ENCODE results near the gene CXCL12.

CXCL12 gene

DNA sequence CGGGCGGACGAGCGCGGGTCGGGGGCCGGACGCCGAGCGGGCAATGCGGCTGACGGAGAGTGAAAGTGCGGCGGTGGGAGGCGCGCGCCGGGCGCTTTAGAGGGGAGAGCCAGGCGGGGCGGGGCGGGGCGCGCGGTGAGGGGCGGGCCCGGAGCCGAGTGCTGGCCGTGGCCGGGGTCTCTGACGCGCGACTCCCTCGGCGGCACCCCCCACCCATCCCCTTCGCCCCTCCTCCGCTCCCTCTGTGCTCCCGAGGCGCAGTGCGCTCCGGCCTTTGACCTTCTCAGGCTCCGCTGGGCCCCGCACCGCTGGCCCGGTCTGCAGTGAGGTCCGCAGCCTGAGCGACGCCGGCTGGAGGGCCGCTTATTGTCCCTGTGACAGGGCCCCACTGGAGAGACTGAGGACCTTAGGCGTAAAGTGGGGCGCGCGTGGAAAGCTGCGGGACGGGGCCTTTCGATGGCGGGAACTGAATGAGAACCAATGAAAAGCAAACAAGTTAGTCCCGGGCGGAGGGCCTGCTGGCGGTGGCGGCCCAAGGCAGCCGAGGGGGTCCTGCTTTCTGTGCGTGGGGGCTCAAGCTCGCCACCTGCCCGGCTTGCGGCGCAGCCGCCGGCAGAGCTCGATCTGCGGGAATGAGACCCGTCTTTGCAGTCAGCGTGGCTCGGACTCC is at the start of gene CXCL12:
Gene CXCL12, minus strand, starts transcription at position 72 of the 670 bp plus-strand sequence. CDS start 92 bp downstream, outside the sequence.
- DNase-seq, result no peak

DNA sequence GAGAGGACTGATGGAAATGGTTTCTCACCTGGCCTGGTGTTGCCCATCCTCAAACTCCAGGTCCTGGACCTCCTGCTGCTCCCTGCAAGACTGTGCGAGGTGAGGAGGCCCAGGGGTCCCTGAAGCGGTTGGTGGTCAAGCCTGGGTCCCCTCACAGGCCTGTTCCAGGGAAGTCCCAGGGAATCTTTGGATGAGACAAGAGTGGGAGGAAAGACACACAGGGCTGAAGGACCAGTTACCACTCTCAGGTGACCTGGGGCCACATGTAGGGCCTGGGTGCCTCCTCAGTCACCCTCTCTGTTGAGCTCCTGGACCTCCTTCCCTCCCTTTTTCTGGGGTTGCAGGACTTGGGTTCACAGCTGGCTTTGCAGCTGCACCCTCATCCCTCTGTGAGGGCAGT is 42.6 kb upstream of the CXCL12 start:
- DNase-seq, result no peak

DNA sequence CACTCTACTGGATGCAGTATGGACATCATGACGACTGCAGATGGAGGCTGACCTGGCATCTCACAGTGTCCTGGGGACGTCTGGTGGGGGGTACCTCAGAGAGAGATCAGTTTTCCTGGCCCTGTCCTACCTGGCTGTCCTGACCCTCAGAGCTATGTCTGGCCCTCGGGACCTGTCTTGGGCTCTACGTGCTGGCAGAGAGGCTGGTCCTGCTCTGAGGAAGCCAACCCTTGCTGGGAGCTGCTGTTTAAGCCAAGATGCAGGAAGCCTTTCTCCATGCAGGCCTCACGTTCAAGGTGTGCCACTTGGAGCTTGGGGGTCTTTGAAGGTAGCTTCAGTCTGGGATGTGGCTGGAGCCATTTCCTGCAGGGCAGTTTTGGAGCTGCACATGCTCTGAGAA is 42.1 kb upstream of the CXCL12 start:
- no peak for DNase-seq

DNA sequence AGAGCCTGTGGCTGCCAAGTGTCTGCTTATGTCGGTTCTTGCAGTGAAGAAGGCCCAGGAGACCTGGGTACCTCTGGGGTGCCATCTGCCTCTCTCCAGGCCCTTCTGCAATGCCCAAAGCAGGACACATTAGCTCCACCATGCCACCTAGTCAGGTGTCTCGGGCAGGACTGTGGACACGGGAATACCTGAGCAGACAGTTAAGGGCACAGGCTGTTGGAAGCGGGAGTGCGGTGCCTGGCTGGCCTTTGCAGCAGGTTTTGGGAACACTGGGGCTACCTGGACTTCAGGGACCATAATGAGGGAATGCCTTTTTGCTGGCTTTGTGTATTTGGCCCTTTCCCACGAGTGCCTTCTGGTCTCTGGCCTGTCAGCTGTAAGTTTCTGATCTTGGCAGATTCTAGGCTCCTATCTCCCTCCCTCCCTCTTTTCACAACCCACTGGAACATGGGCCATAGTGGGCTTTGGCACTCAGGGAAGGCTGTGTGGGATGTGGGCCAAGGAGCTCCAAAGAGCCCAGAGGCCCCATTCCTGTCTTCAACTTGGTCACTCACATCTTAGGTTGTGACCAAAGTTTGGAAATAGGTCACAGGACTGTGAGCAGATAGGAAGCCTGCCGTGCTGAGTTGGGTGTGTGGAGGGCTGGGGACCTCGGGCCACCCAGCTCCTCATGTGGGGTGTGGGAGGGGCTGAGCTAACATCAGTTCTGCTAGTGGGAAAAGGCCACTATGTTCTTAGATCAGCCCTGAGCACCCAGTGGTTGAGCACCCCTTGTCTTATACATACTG is 41.5 kb upstream of the CXCL12 start:
- DNase-seq, result no peak

DNA sequence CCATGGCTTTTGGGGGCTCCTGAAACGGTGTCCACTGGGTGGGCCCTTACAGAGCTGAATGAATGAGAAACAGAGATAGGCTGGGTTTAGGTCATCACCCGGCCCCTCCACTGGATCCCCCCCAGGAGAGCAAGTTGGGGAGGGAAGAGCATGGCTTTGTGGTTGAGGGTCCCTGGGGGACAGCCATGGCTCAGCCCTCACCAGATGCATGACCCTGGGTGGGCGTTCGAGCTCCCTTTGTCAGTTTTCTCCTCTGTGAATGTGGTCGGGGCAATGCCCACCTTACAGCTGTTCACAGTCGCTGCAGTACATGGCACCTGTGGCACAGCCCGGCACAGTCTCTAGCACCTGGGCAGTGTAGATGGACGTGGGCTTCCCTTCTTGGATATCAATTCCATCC is 40.6 kb upstream of the CXCL12 start:
- DNase-seq, result no peak

DNA sequence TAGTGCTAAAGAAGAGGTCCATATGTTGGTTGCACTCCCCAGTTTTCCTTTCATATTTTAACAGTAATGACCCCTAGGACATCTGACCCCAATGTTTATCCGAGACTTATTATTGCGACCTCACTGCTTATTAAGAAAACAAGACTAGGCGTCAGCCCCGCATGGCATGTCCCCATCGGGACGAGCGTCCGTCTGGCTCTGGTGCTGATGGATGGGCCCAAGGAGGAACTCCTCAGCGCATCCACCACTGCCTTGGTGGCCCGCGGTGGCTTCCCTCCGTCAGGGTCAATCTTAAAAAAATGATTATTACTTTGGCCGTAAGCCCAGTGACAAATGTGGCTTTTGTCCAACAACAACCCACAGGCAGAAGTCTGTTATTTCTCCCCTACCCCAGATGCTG is 40.1 kb upstream of the CXCL12 start:
- DNase-seq, result no peak

DNA sequence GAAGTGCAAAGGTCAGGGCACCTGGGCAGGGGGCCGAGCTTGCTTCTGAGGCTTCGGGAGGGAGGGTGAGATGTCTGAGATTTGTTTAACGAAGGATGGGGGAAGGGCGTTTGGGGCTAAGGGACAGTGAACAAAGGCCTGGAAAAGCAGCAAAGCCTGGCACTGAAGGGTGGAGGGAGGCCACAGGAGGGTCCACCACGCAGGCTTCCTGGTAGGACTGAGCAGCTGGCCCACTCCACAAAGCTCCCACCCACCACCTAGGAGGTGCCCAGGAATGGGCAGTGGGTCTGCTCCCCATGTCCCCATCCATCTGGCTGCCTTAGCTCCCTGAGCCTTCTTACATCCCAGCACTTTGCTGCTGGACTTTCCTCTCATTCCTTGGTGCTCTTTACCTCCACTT is 39.4 kb upstream of the CXCL12 start:
- no peak for DNase-seq

DNA sequence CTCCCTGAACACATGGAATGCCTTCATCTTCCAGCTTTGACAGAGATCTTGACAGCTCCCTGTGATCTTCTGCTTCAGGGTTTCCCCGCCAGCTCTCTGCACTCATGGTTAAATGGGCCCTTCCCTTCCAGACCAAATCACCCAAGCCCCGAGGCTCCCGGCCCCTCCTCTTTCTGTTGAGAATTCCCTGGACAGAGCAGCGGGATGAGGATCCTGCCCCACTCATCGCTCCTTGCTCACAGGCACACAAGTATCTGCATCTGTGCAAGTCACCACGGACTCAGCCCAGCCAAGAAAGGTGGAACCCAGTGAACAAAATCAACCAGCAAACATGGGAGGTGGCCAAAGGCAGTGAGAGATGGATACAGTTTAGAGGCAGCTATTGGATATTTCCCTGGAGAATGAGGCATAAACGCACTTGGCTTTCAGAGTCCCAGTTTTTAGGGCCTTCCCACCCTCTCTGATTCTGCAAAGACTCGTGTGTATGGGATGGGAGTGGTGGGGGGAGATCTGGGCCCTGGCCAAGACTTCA is 37.7 kb upstream of the CXCL12 start:
- no peak for DNase-seq

DNA sequence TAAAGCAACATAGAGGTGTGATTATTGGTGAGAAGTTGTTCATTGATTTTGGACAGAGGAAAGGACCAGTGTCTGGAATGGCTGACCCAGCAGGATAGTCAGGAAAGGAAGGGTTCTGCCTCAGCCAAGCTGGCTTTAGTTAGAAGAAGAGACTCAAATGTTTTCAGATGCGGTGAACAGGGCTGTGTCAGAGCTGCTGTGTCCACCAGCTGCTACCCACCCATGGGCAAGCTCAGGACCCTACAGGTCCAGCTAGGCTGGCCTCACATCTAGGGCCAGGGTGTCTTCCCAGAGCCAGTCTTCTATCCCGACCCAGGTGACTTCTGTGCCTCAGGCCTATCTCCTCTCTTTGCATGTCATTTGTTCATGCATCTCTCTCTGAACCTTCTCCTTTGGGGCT is 37.3 kb upstream of the CXCL12 start:
- DNase-seq, result no peak

DNA sequence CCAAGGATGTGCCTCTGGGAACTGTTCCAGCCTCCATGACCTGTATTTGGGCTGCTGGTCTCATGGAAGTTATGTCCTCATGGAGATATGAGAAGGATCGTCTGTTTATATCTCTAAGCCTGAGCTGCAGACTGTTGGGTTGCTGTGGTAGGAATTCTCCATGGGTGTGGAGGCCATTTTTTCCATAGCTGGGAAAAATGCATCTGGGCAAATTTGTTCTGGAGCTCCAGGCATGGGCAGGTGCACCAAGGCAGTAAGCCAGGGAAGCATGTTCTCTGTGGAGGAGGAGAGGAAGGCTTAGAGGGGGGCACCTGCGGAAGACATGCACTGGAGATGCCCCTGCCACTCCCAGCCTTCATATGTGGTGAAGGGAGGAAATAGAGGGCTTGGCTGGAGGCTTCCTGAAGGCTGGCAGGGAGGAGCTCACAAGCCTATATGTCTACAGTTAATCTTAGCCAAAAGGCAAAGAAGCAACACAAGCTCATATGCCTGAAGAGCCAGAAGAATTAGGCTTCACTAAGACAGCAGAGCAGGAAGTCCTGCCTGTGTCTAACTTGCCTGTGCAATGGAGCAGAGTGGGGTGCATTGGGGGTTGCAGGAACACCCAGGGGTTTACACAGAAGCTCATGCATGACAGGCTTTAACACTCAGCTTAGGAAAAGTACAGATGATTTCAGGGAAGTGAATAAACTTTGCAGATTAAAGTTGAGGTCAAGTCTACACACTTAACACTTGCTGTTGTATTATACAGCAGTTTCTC is 35.1 kb upstream of the CXCL12 start:
- no peak for DNase-seq

DNA sequence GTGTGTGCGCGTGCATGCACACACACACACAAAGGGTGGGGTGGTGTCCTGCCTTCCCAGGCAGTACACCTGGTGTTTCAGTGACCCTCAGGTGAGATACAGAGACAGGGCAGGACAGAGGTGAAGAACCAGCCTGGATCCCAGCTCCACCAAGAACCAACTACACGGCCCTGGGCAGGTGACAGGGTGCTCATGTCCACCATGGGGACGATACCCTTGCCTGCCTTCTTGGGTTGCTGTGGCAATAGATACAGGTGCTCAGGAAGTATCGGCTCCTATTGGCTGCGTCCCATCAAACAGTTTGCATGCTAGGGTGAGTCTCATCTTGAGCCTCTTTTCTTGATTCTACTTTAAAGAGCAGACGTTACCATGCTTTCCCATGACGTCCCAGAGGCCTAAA is 33.7 kb upstream of the CXCL12 start:
- no peak for DNase-seq

DNA sequence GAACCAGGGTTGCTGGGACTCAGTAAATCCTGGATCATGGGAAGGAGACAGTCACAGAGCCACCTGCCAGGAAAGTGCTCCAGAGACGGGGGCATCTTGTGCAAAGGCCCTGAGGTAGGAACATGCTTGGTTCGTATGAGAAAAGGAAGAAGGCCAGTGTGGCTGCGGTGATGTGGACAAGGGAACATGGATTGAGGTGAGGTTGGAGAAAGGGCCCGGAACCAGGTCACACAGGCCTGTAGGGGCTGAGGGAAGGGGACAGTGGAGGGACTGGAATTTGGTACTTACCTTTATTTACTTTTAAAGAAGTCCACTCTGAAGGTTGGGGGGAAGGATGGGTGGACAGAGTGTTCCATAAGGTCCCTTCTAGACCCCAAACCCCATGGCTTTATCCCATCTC is 32.9 kb upstream of the CXCL12 start:
- no peak for DNase-seq

DNA sequence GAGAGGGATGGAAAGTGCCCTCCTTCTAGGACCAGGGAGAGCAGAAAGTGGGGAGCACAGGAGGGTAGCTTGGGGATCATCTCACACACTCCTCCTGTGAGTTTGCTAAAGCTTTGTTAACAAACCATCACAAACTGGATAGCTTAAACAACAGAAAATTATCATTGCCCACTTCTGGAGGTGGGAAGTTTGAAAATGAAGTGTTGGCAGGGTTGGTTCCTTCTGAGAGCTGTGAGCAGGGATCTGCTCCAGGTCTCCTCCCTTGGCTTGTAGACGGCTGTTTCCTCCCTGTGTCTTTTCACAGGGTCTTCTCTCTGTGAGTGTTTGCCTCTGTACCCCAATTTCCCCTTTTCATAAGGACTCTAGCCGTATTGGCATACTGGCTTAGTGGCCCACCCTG is 32.0 kb upstream of the CXCL12 start:
- no peak for DNase-seq

DNA sequence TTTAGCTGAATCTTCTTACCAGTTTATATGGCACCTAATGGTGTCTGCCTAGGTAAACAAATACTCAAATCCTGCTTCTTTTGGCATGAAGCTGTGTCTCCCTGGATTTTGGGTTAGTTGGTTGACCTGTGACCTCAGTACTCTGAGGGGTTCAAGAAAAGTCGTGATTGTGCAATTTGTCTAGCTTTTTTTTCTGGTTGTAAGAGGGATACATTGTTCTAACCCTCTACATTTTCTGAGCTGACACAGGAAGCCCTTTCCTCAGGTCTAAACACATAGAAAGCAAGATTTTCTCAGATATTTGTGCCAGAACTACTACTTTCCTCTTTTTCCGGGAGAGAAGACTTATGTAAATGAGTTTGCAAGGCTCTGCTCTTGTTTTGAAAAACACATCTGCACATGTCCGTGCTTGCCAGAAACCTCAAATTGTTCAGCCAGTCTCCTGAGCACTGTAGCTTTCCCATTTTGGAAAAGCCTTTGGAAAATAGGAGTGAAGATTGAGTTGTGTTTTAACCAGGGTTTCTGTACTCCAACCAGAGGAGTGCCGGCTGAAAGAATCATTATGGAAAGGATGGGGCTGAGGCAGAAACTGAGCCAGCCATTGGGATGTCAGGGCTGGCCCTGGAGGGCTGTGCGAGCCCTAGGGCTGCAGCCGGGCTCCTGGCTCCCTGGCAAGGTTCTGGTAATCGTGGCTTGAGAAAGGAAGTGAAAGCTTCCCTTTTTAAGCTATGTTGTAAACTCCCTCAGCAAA is 31.3 kb upstream of the CXCL12 start:
- DNase-seq, result no peak

DNA sequence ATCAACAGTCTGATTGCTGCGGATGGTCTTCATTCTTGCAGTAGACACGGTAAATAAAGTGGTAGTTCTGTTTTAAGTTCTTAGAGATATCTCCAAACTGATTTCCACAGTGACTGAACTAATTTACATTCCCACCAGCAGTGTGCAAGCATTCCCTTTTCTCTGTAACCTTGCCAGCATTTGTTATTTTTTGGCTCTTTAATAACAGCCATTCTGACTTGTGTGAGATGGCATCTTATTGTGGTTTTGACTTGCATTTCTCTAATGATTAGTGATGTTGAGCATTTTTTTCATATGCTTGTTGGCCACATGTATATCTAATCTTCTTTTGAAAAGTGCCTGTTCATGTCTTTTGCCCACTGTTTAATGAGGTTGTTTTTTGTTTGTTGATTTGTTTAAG is 30.2 kb upstream of the CXCL12 start:
- no peak for DNase-seq

DNA sequence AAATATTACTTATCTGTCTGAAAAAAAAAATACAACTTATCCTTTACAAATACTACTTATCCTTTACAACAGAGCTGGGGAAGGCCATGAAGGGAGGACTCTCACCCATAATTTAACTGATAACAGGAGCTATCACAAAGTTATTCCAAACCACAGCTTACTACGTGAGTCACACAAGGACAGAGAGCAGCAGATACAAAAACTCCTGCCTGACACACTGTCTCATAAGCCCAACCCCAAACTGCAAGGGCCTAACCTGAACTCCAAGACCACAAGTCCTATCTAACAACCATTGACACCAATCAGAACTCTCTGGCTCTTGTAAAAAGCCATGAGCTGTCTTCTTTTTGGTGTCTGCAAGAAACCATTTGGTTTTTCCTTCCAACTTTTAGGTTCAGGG is 28.5 kb upstream of the CXCL12 start:
- DNase-seq, result no peak

DNA sequence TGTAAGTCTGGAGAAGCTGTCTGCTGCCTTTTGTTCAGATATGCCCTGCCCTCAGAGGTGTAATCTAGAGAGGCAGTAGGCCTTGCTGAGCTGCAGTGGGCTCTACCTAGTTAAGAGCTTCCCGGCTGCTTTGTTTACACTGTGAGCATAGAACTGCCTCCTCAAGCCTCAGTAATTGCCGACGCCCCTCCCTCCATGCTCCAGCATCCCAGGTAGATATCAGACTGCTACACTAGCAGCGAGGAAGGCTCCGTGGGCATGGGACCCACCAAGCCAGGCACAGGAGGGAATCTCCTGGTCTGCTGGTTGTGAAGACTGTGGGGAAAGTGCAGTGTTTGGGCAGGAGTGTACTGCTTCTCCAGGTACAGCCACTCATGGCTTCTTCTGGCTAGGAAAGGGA is 26.4 kb upstream of the CXCL12 start:
- DNase-seq, result peak; percentile 19

DNA sequence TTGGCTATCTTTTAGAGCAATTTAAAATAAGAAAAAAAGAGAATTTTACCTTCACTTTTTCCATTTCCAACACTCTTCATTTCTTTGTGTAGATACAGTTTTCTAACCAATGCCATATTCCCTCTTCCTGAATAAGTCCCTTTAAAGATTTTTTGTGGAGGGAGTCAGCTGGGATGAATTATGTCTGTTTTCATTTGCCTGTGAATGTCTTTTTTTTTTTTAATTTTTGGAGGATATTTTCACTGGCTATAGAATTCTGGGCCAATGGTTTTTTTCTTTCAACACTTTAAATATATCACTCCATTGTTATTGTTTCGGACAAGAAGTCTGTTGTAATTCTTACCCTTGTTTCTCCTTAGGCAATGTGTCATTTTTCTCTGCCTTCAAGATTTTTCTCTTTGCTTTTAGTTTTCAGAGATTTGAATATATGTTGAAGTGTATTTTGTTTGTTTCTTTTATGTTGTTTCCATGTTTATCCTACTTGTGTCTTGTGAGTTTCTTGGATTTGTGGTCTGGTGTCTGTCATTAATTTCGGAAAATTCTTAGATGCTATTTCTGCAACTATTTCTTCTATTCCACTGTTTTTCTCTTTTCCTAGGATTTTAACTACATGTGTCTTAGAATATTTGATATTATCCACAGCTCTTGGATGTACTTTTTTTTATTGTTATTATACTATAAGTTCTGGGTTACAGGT is 20.0 kb upstream of the CXCL12 start:
- no peak for DNase-seq

DNA sequence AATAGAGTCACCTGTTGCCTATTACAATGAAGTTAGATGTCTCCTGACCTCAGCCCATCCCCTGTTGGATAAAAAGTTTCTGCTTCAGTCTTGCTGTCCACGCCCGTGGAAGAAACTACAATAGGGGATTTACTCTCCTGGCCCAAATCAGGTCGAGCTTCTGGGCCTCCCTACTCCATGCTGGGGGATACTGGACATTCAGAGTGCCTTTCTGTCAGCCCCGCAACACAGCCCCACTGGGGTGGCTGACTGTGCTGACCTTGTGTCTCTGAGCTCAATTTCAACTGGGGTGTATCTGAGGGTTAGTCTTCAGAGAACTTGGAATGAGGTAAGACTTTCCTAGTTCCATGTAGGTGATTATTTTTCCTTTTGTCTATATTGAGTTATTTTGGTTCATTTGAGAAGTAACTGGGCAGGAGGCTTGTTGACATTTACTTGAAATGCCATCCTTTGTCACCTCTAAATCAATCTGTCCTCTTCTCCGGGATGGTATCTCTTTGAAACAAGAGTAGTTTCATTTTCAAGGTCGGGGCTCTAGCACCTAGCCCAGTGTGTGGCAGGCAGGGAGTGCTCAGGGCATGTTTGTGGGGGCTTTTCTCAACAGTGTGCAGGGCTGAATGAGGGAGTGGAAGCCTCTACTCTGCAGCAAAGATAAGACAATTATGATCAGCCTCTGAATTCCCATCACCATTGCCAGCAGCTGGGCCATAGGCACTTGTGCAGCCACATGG is 17.7 kb upstream of the CXCL12 start:
- no peak for DNase-seq

DNA sequence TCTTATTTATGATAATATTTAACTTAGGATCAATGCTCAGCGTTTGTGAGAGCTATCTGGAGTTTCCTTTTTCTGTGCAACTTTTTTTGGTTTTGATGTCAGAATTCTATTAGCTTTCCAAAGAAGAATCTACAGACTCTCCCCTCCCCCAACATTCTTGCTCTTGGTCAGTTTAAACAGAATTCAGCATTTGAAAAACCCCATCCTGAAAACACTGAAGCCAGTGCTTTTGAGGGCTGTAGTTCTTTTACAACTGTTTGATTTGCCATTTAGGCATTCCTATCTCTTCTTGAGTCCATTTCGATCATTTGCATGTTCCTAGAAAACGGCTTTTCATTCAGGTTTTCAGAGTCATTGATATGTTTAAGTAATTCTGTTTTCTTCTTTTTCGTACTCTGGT is 15.6 kb upstream of the CXCL12 start:
- no peak for DNase-seq

DNA sequence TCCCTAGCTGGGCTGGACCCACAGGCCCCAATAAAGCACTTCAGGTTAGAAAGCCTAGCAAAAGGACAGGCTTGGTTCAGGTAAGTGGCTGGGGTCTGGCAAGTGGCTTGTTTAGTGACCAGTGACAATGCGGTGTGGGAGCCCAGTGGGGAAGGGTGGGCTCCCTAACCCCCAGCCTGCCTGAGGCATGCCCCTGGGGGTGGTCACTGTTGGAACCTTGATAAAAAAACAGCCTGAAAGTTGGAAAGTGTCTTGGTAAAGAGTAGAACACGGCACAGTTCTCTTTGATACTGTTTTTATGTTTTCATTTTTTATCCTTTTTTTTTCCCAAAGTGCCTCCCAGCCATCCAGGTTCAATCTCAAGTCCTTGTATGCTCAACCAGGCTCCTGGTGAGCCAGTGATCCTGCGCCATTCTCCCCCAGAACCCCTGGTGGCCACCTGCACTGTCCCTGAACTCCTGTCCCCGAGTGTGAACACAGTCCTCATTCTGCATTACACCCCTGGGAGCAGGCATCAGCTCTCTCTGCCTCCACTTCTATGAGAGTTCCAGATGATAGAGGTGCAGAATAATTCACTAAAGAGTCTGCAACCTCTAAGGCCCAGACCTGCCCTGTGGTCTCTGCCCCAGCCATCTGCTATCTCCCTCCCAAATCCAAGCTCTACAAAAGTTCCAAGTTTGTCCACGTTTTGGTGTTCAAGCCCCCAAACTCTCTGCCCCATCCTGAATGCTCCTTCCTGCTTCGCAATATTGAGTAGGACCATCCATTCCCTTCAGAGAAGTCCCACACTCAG is 15.0 kb upstream of the CXCL12 start:
- no peak for DNase-seq

All from DMS153 (cell line).